Type B pancreatic cell (in vitro differentiated cells): ENCODE data around the gene TULP4. TPM values are rescaled to one million over a fixed set of nuclear protein-coding genes. Genes with fewer than 3 reads are reported as not detected.
A peak's percentile ranks its signal among the peaks of the same experiment; 100 is the strongest.

Source experiments
- DNase-seq: peaks from one replicate; pipeline ENCODE4 v3.0.0; 2021; ENCODE audit warnings: mixed read lengths; ENCODE audit not compliant: unreplicated experiment; ENCODE audit errors: extremely low spot score
- H3K27ac Mint-ChIP-seq: 2 replicates; pipeline ENCODE4 v1.8.0; 2021; ENCODE audit warnings: mild to moderate bottlenecking, mixed read lengths
- H3K27me3 Mint-ChIP-seq: 2 replicates; pipeline ENCODE4 v1.8.0; 2021; ENCODE audit warnings: mixed read lengths
- H3K36me3 Mint-ChIP-seq: 2 replicates; pipeline ENCODE4 v1.8.0; 2021; ENCODE audit warnings: mixed read lengths
- H3K4me1 Mint-ChIP-seq: one replicate; pipeline ENCODE4 v1.8.0; 2021; ENCODE audit warnings: mixed read lengths; ENCODE audit not compliant: unreplicated experiment
- H3K4me3 Mint-ChIP-seq: 2 replicates; pipeline ENCODE4 v1.8.0; 2021; ENCODE audit warnings: mild to moderate bottlenecking, mixed read lengths
- H3K9me3 Mint-ChIP-seq: 2 replicates; pipeline ENCODE4 v1.8.0; 2021; ENCODE audit warnings: mixed read lengths
- CTCF ChIP-seq: fragments of 200-600 bp; sonication (generic); conservative IDR thresholded peaks from 2 replicates; pipeline ENCODE4 v1.5.0; 2021; ENCODE audit warnings: antibody characterized with exemption, mild to moderate bottlenecking
- total RNA-seq: library from RNA; stranded (reverse); gene quantifications from 2 replicates; pipeline ENCODE4 v1.2.1, GENCODE V29; 2021; ENCODE audit warnings: low replicate concordance

Gene TULP4
- total RNA-seq, 1 donor from 2014 or later, result 109 TPM

DNA sequence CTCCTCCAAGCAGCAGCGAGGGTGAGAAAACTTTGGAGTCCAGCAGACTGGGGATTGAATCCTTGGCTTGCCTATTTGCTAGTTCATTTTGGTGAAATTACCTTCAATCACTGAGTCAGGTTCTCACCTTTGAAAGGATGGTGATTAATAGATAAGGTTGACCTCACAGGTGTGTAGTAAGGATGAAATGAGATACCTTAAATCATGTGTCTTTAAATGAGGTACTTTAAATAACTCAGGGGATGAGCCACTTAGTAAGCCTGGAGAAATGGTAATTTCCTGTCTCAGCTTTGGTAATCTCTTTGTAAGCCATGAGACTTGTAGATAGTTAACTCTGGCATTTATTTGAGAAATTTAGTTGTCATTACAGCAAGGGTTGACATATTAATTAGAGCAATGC, 70.2 kb downstream of the TULP4 start:
- no peak for TF ChIP-seq CTCF
- H3K36me3 Mint-ChIP-seq, result peaks cover 4% of the 10 kb centered on the region
- H3K27me3 Mint-ChIP-seq, result no peaks in the 10 kb centered on the region
- no peak overlapping the region for H3K27ac Mint-ChIP-seq
- peaks cover 5% of the 10 kb centered on the region for H3K4me1 Mint-ChIP-seq
- DNase-seq, result no peak
- no peaks in the 10 kb centered on the region for H3K9me3 Mint-ChIP-seq
- no peak overlapping the region for H3K4me3 Mint-ChIP-seq

GRCh38 chr6:158383057-158383456, 70.8 kb downstream of the TULP4 start:
- Mint-ChIP-seq H3K9me3 (no peaks in the 10 kb centered on the region), H3K4me3 (no peak overlapping the region), H3K4me1 (peaks cover 5% of the 10 kb centered on the region), H3K36me3 (peaks cover 4% of the 10 kb centered on the region), H3K27ac (peak overlapping the region; percentile 0), H3K27me3 (no peaks in the 10 kb centered on the region)
- DNase-seq, result no peak
- TF ChIP-seq CTCF, result no peak

GRCh38 chr6:158383542-158383941, 71.3 kb downstream of the TULP4 start:
- Mint-ChIP-seq H3K36me3 (peaks cover 4% of the 10 kb centered on the region), H3K27ac (peak overlapping the region; percentile 0)

GRCh38 chr6:158384671-158385110, 72.4 kb downstream of the TULP4 start:
- H3K4me3 Mint-ChIP-seq, result no peak overlapping the region
- no peak for DNase-seq
- H3K27ac Mint-ChIP-seq, result no peak overlapping the region
- peaks cover 4% of the 10 kb centered on the region for H3K36me3 Mint-ChIP-seq
- H3K9me3 Mint-ChIP-seq, result no peaks in the 10 kb centered on the region
- no peaks in the 10 kb centered on the region for H3K27me3 Mint-ChIP-seq
- TF ChIP-seq CTCF, result no peak
- peaks cover 5% of the 10 kb centered on the region for H3K4me1 Mint-ChIP-seq

More at GRCh38 chr6:158383542-158383941, 71.3 kb downstream of the TULP4 start:
- DNase-seq, result no peak
- Mint-ChIP-seq H3K27me3 (no peaks in the 10 kb centered on the region), H3K4me1 (peaks cover 5% of the 10 kb centered on the region), H3K9me3 (no peaks in the 10 kb centered on the region), H3K4me3 (no peak overlapping the region)
- no peak for TF ChIP-seq CTCF

- no peak overlapping the region for H3K4me3 Mint-ChIP-seq
- no peak for DNase-seq
- H3K4me1 Mint-ChIP-seq, result peaks cover 5% of the 10 kb centered on the region
- H3K36me3 Mint-ChIP-seq, result peaks cover 12% of the 10 kb centered on the region
- peaks cover 5% of the 10 kb centered on the region for H3K9me3 Mint-ChIP-seq
- TF ChIP-seq CTCF, result peak; percentile 53
- no peak overlapping the region for H3K27ac Mint-ChIP-seq
- H3K27me3 Mint-ChIP-seq, result no peaks in the 10 kb centered on the region
Observed at GRCh38 chr6:158387036-158387435, 74.8 kb downstream of the TULP4 start.

- peaks cover 5% of the 10 kb centered on the region for H3K9me3 Mint-ChIP-seq
- no peak overlapping the region for H3K4me3 Mint-ChIP-seq
- H3K27ac Mint-ChIP-seq, result no peak overlapping the region
- DNase-seq, result no peak
- no peak for TF ChIP-seq CTCF
- peaks cover 14% of the 10 kb centered on the region for H3K36me3 Mint-ChIP-seq
- H3K27me3 Mint-ChIP-seq, result no peaks in the 10 kb centered on the region
- H3K4me1 Mint-ChIP-seq, result no peaks in the 10 kb centered on the region
Observed at GRCh38 chr6:158387578-158387977, 75.3 kb downstream of the TULP4 start.
